ENCODE results near the gene NEURL2.

The NEURL2 gene

DNA sequence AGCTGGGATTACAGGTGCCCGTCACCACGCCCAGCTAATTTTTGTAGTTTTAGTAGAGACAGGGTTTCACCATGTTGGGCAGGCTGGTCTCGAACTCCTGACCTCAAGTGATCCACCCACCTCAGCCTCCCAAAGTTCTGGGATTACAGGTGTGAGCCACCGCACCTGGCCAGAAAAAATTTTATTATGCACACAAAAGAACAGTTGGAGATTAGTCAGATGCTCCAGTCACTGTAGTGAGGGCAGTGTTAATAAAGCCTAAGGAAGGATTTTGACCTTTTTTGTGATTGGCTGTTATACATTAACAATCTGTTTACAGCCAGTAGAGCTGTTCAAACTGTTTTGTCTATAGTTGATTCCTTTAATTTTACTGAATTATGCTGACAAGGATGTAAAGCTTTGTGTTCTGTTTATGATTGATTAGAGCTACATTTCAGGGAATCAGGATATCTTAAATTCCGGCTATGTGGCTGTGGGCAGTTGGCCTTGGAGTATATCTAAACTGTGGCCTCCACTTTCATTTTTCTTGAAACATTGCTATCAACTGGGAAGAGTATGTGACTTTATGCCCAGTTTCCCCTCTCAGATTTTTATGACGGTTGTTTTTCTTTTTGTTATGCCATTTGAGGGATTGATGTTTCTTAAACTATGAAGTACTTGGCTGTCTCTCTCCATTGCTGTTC, 23.7 kb downstream of the NEURL2 start:
- DNase-seq = no peak

DNA sequence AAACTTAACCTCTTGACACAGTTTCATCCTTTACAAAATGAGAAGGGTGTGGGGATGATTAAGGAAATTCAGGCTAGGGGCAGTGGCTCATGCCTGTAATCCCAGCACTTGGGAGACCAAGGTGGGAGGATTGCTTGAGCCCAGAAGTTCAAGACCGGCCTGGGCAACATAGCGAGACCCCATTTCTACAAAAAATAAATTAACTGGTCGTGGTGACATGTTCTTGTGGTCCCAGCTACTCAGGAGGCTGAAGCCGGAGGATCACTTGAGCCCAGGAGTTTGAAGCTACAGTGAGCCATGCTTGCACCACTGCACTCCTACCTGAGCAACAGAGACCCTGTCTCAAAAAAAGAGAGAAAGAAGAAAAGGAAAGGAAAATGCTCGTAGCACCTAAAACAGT, 24.6 kb downstream of the NEURL2 start:
- no peak for DNase-seq

DNA sequence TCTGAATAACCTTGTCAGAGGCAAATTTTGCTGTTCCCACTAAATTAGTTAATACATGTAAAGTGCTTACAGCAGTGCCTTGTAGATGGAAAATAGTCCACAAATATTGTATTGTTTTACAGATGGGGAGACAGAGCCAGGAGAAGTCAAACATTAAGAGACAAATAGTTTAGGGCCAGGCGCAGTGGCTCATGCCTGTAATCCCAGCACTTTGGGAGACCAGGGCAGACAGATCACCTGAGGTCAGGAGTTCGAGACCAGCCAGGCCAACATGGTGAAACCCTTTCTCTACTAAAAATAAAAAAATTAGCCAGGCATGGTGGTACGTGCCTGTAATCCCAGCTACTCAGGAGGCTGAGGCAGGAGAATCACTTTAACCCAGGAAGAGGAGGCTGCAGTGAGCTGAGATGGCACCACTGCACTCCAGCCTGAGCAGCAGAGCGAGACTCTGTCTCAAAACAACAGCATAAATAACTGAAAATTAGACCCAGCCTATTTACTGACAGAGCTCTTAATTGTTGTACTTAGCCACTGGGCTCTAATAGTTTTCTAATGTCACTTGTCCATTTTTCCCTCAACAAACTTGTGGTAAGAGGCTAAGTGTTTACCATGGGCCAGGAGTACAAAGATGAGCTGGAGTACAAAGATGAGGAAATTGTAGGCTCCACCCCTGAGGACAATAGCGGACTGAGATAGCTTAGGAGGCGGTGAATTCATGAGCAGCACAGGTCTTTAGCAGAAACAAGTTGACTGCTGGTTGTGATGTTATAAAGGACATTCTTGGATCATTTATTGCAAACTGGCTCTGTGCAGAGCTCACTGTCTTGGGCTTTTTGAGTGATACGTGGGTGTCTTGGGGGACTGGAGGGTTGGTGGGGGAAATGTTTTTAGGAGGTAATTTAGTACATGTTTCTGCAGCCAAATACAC, 27.2 kb downstream of the NEURL2 start:
- no peak for DNase-seq

DNA sequence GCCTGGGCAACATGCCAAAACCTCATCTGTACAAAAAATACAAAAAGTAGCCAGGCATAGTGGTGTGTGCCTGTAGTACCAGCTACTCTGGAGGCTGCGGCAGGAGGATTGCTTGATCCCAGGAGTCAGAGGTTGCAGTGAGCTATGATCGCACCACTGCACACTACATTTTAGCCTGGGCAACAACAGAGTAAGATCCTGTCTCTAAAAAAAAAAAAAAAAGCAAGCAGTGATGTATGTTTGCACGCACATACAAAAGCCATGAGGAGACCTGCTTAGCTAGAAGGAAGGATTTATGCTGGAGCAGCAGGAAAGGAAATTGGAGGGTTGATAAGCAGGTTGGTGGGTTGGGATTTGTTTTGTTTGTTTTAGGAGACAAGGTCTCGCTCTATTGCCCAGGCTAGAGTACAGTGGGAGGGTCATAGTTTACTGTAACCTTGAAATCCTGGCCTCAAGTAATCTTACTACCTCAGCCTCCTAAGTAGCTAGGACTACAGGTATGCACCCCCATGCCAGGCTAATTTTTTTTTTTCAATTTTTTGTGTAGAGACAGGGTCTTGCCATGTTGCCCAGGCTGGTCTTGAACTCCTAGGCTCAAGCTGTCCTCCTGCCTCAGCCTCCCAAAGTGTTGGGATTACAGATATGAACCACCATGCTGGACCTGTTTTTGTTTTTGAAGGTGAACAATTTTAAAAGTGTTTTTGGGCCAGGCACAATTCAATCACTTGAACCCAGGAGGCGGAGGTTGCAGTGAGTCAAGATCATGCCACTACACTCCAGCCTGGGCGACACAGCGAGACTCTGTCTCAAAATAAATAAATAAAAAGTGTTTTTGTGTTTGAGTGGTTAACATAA, 29.6 kb downstream of the NEURL2 start:
- no peak for DNase-seq

DNA sequence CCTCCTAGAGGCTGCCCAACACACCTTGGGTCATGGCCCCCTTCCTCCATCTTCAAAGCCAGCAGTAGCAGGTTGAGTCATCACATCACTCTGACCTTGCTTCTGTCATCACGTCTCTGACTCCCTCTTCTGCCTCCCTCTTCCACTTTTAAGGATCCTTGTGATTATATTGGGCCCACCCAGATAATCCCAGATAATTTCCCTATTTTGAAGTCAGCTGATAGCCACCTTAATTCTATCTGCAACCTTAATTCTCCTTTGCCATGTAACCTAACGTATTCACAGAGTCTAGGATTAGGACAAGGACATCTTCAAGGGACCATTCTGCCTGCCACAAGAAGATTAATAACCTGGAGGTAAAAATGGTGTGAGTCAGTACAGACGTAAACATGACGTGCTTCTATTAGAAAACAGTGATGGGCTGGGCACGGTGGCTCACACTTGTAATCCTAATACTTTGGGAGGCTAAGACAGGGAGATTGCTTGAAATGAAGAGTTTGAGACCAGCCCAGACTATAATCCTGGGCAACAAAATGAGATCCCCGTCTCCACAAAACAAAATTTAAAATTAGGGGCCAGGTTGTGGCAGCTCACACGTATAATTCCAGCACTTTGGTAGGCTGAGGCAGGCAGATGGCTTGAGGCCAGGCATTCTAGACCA, 30.3 kb downstream of the NEURL2 start:
- no peak for DNase-seq

DNA sequence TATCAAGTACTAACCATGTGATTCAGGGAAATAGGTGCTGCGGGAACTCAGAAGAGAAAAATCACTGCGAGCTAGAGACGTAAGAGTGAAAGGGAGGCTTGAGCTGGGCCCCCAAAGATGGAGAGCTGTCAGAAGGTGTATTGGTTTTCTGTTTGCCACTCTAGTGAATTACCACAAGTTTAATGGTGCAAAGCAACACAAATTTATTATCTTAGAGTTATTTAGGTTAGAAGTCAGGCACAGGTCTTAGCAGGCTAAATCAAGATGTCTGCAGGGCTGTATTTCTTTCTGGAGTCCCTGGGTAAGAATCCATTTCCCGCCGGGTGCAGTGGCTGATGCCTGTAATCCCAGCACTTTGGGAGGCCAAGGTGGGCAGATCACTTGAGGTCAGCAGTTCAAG, 31.1 kb downstream of the NEURL2 start:
- no peak for DNase-seq

DNA sequence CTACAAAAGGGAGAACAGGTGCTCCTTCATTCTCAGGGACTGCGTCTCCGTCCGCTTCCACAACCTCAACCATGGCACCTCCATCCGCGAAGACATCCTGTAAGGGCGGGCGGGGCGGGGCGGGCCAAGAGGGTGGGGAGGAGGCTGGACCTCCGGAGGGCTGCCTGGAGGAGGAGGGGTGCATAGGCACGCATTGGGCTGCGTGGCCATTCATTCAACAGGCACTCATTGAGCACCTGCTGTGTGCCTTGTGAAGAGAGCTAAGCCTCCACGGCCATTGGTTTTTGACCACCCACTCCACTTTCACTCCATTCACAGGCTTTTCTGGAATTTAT, 33.2 kb downstream of the NEURL2 start:
- DNase-seq = no peak

DNA sequence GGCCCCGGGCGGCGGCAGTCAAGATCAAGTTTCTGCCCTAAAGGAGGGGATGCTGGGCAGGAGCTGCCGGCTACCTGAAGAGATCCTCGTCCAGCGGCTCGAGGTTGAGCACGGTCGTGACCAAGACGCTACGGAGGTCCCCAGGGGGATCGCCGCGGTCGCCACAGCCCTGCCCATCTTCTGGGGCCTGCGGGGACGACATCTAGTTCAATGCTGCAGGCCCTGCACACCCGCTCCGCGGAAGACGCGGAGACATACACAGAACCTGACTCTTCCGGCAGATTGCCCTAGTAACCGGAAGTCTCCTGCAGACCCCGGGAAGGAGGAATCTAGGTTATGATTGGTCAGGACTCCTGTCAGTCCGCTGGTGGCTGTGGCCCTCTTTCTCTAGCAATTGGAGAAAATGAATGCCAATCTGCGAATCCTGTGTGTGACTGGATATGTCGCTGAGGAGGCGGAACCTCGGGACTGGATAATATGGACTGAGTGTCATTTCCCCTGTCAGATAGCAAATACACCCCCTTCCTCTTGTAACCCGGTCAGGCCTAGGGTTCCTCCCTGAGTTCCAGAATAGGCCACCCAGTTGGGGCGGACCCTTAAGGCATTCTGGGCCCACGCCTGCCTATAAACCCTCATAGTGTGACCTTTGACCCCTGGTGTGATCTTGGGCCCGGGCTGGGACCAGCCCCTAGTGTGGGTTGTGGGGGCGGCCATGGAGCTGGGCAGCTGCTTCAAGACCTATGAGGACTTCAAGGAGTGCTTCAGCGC, 33.7 kb downstream of the NEURL2 start, which contains the start of the genes ACOT8 and ZSWIM3:
Gene ACOT8, minus strand, starts transcription at position 279 of the 768 bp plus-strand sequence. Its CDS starts 77 bp downstream, at position 202.
Gene ZSWIM3, plus strand, starts transcription at position 501 of the 768 bp plus-strand sequence. Its CDS starts 212 bp downstream, at position 713.
- peak; percentile 84 for DNase-seq

DNA sequence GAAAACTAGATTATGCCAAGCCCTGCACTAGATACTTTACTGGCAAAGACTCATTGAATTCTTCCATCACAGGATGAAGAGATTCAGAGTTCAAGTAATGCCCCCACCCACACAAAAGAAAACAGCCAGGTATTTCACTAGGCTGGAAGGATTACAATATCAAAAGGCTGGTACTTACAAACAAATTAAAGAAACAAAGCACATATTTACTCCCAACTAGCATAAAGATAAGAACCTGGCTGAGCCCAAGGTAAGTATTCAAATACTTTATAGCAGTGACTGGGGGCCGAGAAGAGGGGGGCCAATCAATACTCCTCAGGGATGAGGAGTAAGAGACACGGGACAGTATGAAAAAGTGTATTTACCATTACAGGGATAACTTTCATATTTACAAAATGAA, 37.5 kb downstream of the NEURL2 start:
- no peak for DNase-seq

DNA sequence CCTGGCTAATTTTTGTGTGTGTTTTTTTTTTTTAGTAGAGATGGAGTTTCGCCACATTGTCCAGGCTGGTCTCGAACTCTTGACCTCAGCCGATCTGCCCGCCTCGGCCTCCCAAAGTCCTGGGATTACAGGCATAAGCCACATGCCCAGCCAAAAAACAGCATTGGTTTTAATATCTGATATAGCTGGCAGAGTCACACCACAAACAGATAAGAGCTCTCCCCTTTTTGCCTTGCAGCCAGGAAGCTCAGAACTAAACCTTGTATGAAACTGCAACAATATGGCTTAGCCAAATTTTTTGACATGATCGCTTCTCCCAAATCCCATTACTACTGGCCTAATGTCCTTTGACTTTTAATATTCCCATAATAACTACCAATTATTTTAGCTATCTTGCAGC, 38.7 kb downstream of the NEURL2 start:
- no peak for DNase-seq

DNA sequence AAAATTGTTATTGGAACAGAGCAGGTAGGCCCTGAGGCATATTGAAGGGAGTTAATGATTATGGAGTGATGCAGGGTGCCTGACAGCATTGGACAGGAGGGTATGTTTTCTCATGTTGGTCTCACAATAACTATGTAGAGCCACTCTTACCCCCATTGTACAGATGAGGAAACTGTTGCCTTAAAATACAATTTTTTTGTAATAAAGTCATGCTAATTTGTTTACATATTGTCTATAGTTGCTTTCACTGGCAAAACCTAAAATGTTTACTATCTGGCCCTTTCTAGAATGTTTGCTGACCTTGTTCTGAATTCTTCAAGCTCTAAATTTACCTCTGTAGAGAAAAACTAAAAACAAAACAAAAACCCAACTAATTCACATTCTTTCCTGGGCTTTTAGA, 39.5 kb downstream of the NEURL2 start:
- no peak for DNase-seq

DNA sequence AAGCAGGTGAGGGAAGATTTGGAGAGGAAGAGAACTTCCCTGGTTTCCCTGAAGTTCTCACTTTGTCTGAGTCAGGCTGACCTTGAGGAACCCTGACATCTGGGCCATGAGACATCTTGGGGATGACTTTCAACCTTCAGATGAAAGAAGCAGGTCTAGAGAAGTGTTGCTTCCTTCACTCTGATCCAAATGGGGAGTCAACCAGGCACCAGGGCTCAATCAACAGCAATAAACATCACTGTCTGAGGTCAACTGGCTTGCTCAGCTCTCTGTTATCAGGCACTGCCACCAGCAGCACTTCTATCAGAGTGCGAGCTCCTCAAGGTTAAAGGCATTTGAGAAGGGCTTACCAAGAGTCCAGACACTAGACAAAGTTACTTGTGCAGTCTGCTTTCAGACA, 40.1 kb downstream of the NEURL2 start:
- DNase-seq = no peak

DNA sequence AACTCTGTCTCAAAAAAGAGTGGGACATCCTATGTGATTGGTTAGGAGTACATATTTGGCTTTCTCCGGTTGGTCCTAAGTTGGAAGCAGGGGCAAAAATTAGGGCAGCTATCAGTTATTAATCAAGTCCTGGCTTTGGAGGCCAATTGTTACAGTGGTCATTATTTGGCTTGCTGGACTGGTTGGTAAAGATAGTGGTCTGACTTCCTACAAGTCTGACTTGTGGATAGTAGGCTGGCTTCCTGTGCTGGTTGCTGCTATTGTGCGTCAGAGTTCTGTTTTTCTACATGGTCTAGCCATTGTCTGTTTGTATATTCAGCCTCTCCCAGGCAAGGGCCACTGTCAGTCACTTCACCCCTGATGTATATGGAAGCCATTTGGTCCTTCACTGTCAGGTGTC, 40.8 kb downstream of the NEURL2 start:
- no peak for DNase-seq

DNA sequence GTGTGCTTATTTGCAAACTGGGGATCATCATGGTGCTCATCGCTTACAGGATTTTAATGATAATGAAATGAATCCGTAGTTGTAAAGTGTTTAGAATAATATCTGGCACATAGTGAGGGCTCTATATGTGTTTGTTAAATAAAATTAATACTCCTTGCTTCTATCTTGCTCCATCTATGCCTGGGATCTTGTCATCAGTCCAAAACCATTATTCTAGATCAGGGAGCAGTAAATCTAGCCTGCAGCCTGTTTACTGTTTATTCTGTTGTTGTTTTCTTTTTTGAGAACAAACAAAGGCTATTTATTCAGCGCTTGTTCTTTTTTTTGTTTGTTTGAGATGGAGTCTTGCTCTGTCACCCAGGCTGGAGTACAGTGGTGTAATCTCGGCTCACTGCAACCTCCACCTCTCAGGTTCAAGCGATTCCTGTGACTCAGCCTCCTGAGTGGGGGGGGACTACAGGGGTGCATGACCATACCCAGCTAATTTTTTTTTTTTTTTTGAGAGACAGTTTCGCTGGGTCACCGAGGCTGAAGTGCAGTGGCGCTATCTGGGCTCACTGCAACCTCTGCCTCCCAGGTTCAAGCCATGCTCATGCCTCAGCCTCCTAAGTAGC, 41.9 kb downstream of the NEURL2 start:
- DNase-seq = no peak

DNA sequence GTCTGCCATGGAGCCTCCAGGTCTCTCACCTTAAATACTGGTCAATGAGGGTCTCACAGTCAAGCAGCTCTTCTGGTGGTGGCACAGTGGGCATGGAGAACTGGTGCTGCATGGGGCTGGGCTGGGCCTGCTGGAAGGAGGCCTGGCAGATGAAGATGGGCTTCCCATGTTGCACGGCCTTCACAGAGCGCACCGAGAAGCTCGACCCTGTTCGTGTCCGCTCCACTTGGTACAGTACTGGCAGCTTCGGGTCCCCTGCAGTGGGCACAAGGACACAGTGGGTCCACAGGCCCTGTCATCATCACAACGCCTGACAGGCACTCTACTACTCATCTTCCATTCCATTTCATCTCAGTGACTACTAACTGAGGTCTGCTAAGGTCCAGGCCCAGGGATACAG, 42.6 kb downstream of the NEURL2 start:
- DNase-seq = no peak

DNA sequence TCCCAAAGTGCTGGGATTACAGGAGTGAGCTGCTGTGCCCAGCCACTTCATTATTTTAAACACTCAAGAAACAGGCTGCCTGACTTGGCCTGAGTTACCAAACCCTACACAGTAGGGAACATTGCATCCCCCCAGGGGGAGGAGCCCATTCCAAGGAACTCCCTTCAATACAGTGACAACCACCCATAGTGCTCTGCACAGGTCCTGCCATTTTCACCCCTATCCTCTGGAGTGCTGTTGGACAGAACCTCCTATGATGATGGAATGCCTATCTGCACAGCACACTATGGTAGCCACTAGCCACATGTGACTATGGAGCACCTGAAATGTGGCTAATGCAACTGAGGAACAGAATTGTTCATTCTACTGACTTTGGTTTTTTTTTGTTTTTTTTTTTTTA, 45.6 kb downstream of the NEURL2 start:
- no peak for DNase-seq

DNA sequence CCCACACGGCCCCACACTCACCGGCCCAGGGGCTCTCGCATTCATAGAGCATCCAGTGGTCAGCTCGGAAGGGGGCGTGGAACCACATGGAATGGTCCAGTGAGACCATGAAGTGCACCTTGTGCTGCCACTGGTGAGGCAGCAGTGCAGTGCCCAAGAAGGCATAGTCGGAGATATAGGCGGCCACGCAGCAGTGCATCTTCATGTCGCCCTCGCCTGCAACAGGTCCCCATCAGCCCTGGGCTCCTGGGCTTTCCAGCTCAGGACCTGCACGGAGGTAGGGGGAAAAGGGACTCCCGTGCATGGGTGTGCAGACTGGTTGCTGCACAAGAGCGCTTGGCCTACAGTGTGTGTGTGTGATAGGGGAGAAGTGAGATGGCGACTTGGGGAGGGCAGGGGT, 47.5 kb downstream of the NEURL2 start:
- DNase-seq = no peak

DNA sequence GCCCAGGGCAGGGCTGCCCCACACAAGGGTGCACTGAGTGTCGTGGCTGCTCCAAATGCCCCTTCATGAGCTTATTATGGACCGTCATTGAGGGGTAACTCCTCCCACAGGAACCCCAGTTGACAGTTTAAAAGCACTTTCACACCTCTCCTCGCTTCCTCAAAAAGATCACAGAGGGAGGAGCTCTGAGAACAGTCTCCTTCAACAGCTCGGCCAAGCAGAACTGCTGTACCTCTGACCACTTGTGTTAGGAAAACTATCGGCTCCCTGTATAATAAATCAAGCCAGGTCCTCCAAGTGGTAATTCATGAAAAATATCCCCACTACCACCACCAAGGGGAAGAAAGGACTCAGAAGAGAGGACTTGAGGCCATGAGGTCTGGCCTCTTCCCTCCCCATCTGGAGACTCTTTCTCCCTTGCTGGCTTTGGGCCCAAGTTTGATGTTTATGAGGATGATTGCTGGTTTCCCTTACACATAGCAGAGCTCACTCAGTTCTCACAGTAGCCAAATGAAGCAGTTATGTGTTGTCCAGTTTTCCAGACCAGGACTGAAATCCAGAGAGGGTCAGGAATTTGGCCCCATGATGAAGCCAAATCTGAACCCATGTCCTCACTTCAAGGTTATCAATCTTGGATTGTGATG, 48.7 kb downstream of the NEURL2 start:
- DNase-seq = no peak

DNA sequence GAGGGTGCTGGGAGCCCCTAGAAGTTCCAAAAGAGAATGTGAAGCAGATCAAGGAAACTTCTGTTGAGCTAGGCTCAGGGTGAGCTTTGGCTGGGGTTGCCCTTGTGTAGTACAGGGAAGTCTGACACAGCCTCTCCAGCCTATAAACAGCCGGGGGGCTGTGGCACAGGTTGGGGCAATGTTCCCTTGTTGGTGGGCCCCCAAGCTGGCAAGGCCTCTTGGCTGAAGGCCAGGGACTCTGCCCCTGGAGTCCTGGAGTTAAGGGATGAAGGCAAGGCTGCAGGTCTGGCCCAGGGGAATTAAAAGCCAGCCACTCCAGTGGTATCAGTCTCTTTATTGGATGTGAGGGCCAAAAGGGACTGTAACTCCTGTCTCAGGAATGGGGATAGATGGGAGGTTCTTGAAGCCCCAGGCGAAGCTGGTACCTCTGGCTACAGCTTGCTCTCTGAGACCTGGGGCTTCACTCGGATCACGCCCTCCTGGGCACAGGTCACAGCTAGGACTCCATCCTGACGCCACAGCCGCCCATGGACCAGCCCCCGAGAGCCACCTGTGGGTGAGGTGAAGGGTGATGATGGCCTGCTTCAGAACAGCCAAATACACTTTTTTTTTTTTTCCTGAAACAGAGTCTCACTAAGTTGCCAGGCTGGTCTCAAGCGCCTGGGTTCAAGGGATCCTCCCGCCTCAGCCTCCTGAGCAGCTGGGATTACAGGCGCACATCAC, 49.4 kb downstream of the NEURL2 start:
- DNase-seq = no peak

DNA sequence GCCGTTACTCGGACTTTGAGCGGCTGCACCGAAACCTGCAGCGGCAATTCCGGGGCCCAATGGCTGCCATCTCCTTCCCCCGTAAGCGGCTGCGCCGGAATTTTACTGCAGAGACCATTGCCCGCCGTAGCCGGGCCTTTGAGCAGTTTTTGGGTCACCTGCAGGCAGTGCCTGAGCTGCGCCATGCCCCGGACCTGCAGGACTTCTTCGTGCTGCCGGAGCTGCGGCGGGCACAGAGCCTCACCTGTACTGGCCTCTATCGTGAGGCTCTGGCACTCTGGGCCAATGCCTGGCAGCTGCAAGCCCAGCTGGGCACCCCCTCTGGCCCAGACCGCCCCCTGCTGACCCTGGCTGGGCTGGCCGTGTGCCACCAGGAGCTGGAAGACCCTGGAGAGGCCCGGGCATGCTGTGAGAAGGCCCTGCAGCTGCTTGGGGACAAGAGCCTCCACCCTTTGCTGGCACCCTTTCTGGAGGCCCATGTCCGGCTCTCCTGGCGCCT, 50.3 kb downstream of the NEURL2 start:
- DNase-seq = no peak

Data from activated effector memory CD4-positive, alpha-beta T cell treated with Interleukin-2 at 50 U/mL for 16 hours (primary cell).